Breast epithelium (tissue), 3 donors: Measurements from ENCODE around the gene NRN1L.
A peak's percentile ranks its signal among the peaks of the same experiment; 100 is the strongest.

Experiments
- POLR2AphosphoS5 ChIP-seq, 3 donors: sonication (generic); formaldehyde crosslinking; IDR thresholded peaks; one replicate each; pipeline ENCODE4 v1.6.1; 2017; ENCODE audit warnings: antibody characterized with exemption in 3 of 3
- TF ChIP-seq, protein P1 (sequence below), 3 donors: fragments of 450-650 bp; IDR thresholded peaks; one replicate each; pipeline ENCODE4 v1.5.1; 2016 to 2017; ENCODE audit warnings: antibody characterized with exemption in 3 of 3, mild to moderate bottlenecking in 3 of 3, moderate library complexity in 3 of 3

DNA sequence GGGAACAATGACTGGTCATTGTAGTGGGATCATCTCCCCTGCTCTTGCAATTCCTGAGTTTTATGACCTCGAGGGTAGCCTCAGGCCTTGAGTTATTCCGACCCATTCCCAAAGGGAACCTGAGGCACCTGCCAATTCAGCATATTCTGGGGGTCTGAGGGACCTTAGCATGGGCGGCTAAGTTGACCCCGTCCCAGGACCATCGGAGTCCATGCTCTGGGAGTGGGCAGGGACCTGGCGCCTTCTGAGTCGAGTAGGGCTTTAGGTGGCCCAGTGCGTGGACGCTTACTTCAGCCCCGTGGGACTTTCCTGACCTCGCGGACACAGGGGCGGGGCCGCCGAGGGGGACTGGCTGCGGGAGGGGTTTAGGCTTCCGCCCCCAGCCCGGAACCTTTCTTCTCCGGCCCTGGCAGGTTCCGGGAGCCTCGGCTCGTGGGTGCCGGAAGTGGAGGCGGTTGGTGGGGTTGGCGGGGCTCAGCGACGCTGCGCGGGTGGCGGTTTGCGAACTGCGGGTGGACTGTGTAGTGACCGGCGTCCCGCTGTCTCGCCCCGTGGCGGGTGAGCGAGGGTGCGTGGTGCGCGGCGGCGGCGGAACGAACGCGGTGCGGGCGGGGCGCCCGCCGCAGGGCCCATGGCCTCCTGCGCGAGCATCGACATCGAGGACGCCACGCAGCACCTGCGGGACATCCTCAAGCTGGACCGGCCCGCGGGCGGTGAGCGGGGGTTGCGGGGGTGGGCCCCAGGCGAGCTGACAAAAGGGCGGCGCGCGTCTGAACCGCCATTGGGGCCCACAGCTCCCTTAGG, 11.9 kb upstream of the NRN1L start, which contains the start of gene EDC4:
- TF ChIP-seq POLR2AphosphoS5 (IDR thresholded peaks at IDR 0.05) = peak; percentile 66 to 82 (median 75)
- TF ChIP-seq, protein P1, sequence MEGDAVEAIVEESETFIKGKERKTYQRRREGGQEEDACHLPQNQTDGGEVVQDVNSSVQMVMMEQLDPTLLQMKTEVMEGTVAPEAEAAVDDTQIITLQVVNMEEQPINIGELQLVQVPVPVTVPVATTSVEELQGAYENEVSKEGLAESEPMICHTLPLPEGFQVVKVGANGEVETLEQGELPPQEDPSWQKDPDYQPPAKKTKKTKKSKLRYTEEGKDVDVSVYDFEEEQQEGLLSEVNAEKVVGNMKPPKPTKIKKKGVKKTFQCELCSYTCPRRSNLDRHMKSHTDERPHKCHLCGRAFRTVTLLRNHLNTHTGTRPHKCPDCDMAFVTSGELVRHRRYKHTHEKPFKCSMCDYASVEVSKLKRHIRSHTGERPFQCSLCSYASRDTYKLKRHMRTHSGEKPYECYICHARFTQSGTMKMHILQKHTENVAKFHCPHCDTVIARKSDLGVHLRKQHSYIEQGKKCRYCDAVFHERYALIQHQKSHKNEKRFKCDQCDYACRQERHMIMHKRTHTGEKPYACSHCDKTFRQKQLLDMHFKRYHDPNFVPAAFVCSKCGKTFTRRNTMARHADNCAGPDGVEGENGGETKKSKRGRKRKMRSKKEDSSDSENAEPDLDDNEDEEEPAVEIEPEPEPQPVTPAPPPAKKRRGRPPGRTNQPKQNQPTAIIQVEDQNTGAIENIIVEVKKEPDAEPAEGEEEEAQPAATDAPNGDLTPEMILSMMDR (IDR thresholded peaks at IDR 0.05) = no peak
